ENCODE data around the gene CDC14A. TPM values are rescaled to one million over a fixed set of nuclear protein-coding genes. Genes with fewer than 3 reads are reported as not detected.

The CDC14A gene
- total RNA-seq, 1 experiment from 2014 or later = 11.1 TPM

DNA sequence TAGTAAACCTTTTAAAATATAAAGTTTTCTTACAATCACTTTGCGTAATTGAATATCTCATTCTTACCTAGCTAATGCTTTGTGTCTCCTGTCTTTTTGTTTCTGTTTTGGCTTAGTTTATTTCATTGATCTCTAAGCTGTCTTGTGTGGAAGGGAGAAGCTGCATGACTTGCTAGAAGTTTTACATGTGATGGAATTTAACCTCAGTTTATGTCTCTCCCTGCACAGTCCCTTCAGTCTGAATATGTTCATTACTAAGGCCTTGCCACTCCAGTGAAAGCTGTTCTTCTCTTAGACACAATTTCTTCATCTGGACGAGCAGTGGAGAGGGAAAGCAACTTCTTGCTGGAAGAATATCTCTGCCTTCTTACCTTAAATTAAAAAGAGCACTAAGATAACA is 165.7 kb downstream of the CDC14A start (continued):
- TF ChIP-seq, protein P1, sequence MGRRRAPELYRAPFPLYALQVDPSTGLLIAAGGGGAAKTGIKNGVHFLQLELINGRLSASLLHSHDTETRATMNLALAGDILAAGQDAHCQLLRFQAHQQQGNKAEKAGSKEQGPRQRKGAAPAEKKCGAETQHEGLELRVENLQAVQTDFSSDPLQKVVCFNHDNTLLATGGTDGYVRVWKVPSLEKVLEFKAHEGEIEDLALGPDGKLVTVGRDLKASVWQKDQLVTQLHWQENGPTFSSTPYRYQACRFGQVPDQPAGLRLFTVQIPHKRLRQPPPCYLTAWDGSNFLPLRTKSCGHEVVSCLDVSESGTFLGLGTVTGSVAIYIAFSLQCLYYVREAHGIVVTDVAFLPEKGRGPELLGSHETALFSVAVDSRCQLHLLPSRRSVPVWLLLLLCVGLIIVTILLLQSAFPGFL (CRISPR knock-in tag; IDR thresholded peaks at IDR 0.05; ENCODE audit: borderline replicate concordance) = no peak
- TF ChIP-seq RELA (CRISPR knock-in tag; IDR thresholded peaks at IDR 0.05; ENCODE audit: borderline replicate concordance) (no peak), CREB1 (CRISPR knock-in tag; IDR thresholded peaks at IDR 0.05) (no peak), ZNF232 (CRISPR knock-in tag; IDR thresholded peaks at IDR 0.05) (no peak)
- TF ChIP-seq, protein P2, sequence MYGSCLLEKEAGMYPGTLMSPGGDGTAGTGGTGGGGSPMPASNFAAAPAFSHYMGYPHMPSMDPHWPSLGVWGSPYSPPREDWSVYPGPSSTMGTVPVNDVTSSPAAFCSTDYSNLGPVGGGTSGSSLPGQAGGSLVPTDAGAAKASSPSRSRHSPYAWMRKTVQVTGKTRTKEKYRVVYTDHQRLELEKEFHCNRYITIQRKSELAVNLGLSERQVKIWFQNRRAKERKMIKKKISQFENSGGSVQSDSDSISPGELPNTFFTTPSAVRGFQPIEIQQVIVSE (CRISPR knock-in tag; IDR thresholded peaks at IDR 0.05; ENCODE audit: borderline replicate concordance) = no peak

DNA sequence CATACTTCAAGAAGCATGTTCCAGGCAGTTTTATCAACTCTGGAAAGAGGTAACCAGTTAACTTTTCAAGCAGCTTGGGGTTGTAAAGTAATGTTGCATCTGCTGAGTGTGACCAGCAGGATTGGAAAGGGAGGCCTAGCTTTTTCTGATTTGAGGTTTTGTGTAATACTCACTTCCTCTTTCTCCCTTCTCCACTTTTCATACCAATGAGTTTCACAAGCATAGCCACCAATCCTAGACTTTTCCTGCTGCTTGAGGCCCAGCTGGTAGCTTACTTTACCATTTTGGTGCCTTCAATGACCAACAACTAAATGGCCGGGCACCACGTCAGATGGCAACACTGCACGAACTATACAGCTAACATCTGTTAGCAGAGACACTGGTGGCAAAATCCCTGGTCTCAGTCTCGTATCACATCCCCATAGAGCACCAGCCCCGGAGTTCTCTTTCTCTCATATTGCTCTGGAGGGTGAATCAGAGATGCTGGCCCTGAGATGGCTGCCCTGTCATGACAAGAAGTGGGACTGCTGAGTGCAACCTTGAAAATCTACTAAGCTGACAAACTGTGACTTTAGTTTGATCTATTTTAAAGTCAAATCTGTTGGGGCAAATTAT is 170.8 kb downstream of the CDC14A start:
- H3K4me3 Mint-ChIP-seq = no peak overlapping the region
- no peaks in the 10 kb centered on the region for H3K27me3 Mint-ChIP-seq (ENCODE audit: low read depth)
- POLR2A ChIA-PET = no interaction called here
- H3K9me3 Mint-ChIP-seq = no peaks in the 10 kb centered on the region
- ATAC-seq = no peak
- H3K27ac Mint-ChIP-seq = no peak overlapping the region
- H3K4me1 Mint-ChIP-seq = no peaks in the 10 kb centered on the region
- CTCF ChIA-PET = interaction anchor here (0.8 kb wide), 1 partner anchor 60 kb away, joined by 3 read pairs; no protein-coding TSS in a partner anchor
- TF ChIP-seq SP1 (CRISPR knock-in tag; conservative IDR thresholded peaks at IDR 0.05) = no peak
- H3K36me3 Mint-ChIP-seq = no peaks in the 10 kb centered on the region
- DNase-seq (ENCODE audit: low spot score) = no peak

DNA sequence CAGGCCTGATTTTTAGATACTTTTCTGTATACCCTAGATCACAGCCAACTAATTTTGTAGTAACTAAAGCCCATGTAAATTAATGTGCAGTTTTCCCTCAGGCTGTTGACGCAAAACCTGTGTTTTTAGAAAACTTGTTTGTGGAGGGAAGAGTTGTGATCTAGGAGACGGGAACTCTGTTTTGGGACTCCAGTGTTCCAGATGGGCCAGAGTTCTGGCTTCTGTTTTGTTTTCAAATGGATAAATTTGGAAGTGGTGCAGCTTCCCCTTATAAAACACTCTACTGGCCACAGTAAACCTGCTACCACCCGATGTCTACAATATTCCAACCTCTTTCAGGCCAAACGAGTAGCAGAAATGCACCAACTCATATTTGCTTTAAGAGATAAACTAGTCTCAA is 172.0 kb downstream of the CDC14A start:
- CTCF ChIA-PET = interaction anchor here (0.5 kb wide), 1 partner anchor 51 kb away, joined by 4 read pairs; no protein-coding TSS in a partner anchor
- POLR2A ChIA-PET = no interaction called here
- Mint-ChIP-seq H3K4me3 (no peak overlapping the region), H3K27me3 (ENCODE audit: low read depth) (no peaks in the 10 kb centered on the region; the same call in 1 of the 2 replicates), H3K36me3 (no peaks in the 10 kb centered on the region), H3K9me3 (no peaks in the 10 kb centered on the region), H3K4me1 (no peaks in the 10 kb centered on the region), H3K27ac (no peak overlapping the region)
- DNase-seq (ENCODE audit: low spot score) (no peak), ATAC-seq (no peak)
- TF ChIP-seq, protein P3, sequence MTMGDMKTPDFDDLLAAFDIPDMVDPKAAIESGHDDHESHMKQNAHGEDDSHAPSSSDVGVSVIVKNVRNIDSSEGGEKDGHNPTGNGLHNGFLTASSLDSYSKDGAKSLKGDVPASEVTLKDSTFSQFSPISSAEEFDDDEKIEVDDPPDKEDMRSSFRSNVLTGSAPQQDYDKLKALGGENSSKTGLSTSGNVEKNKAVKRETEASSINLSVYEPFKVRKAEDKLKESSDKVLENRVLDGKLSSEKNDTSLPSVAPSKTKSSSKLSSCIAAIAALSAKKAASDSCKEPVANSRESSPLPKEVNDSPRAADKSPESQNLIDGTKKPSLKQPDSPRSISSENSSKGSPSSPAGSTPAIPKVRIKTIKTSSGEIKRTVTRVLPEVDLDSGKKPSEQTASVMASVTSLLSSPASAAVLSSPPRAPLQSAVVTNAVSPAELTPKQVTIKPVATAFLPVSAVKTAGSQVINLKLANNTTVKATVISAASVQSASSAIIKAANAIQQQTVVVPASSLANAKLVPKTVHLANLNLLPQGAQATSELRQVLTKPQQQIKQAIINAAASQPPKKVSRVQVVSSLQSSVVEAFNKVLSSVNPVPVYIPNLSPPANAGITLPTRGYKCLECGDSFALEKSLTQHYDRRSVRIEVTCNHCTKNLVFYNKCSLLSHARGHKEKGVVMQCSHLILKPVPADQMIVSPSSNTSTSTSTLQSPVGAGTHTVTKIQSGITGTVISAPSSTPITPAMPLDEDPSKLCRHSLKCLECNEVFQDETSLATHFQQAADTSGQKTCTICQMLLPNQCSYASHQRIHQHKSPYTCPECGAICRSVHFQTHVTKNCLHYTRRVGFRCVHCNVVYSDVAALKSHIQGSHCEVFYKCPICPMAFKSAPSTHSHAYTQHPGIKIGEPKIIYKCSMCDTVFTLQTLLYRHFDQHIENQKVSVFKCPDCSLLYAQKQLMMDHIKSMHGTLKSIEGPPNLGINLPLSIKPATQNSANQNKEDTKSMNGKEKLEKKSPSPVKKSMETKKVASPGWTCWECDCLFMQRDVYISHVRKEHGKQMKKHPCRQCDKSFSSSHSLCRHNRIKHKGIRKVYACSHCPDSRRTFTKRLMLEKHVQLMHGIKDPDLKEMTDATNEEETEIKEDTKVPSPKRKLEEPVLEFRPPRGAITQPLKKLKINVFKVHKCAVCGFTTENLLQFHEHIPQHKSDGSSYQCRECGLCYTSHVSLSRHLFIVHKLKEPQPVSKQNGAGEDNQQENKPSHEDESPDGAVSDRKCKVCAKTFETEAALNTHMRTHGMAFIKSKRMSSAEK (CRISPR knock-in tag; IDR thresholded peaks at IDR 0.05; ENCODE audit: borderline replicate concordance) = no peak
- TF ChIP-seq ESRRA (CRISPR knock-in tag; IDR thresholded peaks at IDR 0.05; ENCODE audit: borderline replicate concordance) (no peak), ZBTB21 (CRISPR knock-in tag; IDR thresholded peaks at IDR 0.05; ENCODE audit: borderline replicate concordance) (no peak), KAT7 (CRISPR knock-in tag; IDR thresholded peaks at IDR 0.05; ENCODE audit: borderline replicate concordance) (no peak), HMGA2 (CRISPR knock-in tag; IDR thresholded peaks at IDR 0.05) (no peak), GABPB1 (CRISPR knock-in tag; IDR thresholded peaks at IDR 0.05) (no peak)
- TF ChIP-seq, protein P4, sequence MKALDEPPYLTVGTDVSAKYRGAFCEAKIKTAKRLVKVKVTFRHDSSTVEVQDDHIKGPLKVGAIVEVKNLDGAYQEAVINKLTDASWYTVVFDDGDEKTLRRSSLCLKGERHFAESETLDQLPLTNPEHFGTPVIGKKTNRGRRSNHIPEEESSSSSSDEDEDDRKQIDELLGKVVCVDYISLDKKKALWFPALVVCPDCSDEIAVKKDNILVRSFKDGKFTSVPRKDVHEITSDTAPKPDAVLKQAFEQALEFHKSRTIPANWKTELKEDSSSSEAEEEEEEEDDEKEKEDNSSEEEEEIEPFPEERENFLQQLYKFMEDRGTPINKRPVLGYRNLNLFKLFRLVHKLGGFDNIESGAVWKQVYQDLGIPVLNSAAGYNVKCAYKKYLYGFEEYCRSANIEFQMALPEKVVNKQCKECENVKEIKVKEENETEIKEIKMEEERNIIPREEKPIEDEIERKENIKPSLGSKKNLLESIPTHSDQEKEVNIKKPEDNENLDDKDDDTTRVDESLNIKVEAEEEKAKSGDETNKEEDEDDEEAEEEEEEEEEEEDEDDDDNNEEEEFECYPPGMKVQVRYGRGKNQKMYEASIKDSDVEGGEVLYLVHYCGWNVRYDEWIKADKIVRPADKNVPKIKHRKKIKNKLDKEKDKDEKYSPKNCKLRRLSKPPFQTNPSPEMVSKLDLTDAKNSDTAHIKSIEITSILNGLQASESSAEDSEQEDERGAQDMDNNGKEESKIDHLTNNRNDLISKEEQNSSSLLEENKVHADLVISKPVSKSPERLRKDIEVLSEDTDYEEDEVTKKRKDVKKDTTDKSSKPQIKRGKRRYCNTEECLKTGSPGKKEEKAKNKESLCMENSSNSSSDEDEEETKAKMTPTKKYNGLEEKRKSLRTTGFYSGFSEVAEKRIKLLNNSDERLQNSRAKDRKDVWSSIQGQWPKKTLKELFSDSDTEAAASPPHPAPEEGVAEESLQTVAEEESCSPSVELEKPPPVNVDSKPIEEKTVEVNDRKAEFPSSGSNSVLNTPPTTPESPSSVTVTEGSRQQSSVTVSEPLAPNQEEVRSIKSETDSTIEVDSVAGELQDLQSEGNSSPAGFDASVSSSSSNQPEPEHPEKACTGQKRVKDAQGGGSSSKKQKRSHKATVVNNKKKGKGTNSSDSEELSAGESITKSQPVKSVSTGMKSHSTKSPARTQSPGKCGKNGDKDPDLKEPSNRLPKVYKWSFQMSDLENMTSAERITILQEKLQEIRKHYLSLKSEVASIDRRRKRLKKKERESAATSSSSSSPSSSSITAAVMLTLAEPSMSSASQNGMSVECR (CRISPR knock-in tag; IDR thresholded peaks at IDR 0.05; ENCODE audit: borderline replicate concordance) = no peak
- TF ChIP-seq, protein P5, sequence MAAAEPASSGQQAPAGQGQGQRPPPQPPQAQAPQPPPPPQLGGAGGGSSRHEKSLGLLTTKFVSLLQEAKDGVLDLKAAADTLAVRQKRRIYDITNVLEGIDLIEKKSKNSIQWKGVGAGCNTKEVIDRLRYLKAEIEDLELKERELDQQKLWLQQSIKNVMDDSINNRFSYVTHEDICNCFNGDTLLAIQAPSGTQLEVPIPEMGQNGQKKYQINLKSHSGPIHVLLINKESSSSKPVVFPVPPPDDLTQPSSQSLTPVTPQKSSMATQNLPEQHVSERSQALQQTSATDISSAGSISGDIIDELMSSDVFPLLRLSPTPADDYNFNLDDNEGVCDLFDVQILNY (CRISPR knock-in tag; IDR thresholded peaks at IDR 0.05) = no peak
